WTC11 (cell line): Measurements from ENCODE around the gene SNX7. TPM values are rescaled to one million over a fixed set of nuclear protein-coding genes. Genes with fewer than 3 reads are reported as not detected.

Experiments
- FOXJ3 ChIP-seq: sonication (generic); formaldehyde crosslinking; IDR thresholded peaks from 2 replicates; pipeline ENCODE4 v1.9.0; 2021; ENCODE audit warnings: missing genetic modification reagents, mild to moderate bottlenecking, borderline replicate concordance
- FOXP1 ChIP-seq: sonication (generic); formaldehyde crosslinking; IDR thresholded peaks from 2 replicates; pipeline ENCODE4 v1.8.0; 2022; ENCODE audit warnings: missing genetic modification reagents, mild to moderate bottlenecking, moderate library complexity, borderline replicate concordance
- IRF2 ChIP-seq: sonication (generic); formaldehyde crosslinking; IDR thresholded peaks from 2 replicates; pipeline ENCODE4 v1.8.0; 2022; ENCODE audit warnings: low read depth, missing genetic modification reagents, borderline replicate concordance
- MYBL2 ChIP-seq: sonication (generic); formaldehyde crosslinking; IDR thresholded peaks from 2 replicates; pipeline ENCODE4 v1.8.1; 2023; ENCODE audit warnings: mild to moderate bottlenecking, moderate library complexity, missing genetic modification reagents
- ZBTB21 ChIP-seq: sonication (generic); formaldehyde crosslinking; IDR thresholded peaks from 2 replicates; pipeline ENCODE4 v1.8.1; 2023; ENCODE audit warnings: mild to moderate bottlenecking, missing genetic modification reagents, borderline replicate concordance
- ZNF121 ChIP-seq: sonication (generic); formaldehyde crosslinking; IDR thresholded peaks from 2 replicates; pipeline ENCODE4 v1.8.0; 2023; ENCODE audit warnings: missing genetic modification reagents
- ZNF416 ChIP-seq: fragments of 250-450 bp; sonication (Bioruptor Pico); IDR thresholded peaks from 2 replicates; pipeline ENCODE4 v1.9.0; 2021; ENCODE audit warnings: mild to moderate bottlenecking, inconsistent platforms
- ZNF423 ChIP-seq: fragments of 250-450 bp; sonication (Bioruptor Pico); IDR thresholded peaks from 2 replicates; pipeline ENCODE4 v2.1.2; 2022; ENCODE audit warnings: mild to moderate bottlenecking, moderate library complexity
- total RNA-seq: library from RNA; stranded (reverse); gene quantifications from 3 replicates; pipeline ENCODE4 v1.2.3, GENCODE V29; 2021
- TF ChIP-seq, protein P1 (sequence below): sonication (generic); formaldehyde crosslinking; IDR thresholded peaks from 2 replicates; pipeline ENCODE4 v1.8.0; 2023; ENCODE audit warnings: missing genetic modification reagents, mild to moderate bottlenecking, borderline replicate concordance
- TF ChIP-seq, protein P2 (sequence below): sonication (generic); formaldehyde crosslinking; IDR thresholded peaks from 2 replicates; pipeline ENCODE4 v1.8.1; 2022; ENCODE audit warnings: mild to moderate bottlenecking, moderate library complexity, missing genetic modification reagents
- TF ChIP-seq, protein P3 (sequence below): sonication (generic); formaldehyde crosslinking; conservative IDR thresholded peaks from 2 replicates; pipeline ENCODE4 v1.8.1; 2023; ENCODE audit warnings: mild to moderate bottlenecking, low read depth, missing genetic modification reagents, moderate library complexity
- TF ChIP-seq, protein P4 (sequence below): sonication (generic); formaldehyde crosslinking; IDR thresholded peaks from 2 replicates; pipeline ENCODE4 v1.8.1; 2022; ENCODE audit warnings: low read depth, missing genetic modification reagents, borderline replicate concordance
- TF ChIP-seq, protein P5 (sequence below): sonication (generic); formaldehyde crosslinking; IDR thresholded peaks from 2 replicates; pipeline ENCODE4 v1.8.0; 2022; ENCODE audit warnings: mild to moderate bottlenecking, missing genetic modification reagents
- TF ChIP-seq, protein P6 (sequence below): sonication (generic); formaldehyde crosslinking; conservative IDR thresholded peaks from 2 replicates; pipeline ENCODE4 v1.8.1; 2022; ENCODE audit warnings: mild to moderate bottlenecking, missing genetic modification reagents
- TF ChIP-seq, protein P7 (sequence below): sonication (generic); formaldehyde crosslinking; IDR thresholded peaks from 2 replicates; pipeline ENCODE4 v1.8.1; 2023; ENCODE audit warnings: mild to moderate bottlenecking, moderate library complexity, missing genetic modification reagents
- TF ChIP-seq, protein P8 (sequence below): sonication (generic); formaldehyde crosslinking; IDR thresholded peaks from 2 replicates; pipeline ENCODE4 v1.8.0; 2022; ENCODE audit warnings: mild to moderate bottlenecking, missing genetic modification reagents

The SNX7 gene
- total RNA-seq, 1 experiment from 2014 or later = 15.7 TPM

DNA sequence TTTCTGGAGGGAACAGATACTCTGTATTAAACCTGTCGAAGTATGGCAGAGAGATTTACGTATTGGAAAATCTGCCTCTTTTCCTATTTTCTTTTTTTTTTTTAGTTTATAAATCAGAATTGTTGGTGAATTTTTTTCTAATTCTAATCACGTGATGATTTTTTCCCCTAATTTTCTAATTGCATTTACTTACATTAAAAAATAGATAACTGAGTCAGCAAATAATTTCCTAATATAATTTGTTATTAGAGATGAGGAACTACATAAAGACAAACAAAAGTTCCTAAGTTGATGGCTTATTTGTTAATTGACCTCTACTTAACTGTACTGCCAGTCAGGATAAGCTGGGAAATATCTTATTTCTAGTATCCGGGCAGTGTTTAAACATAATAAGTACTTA lies 34.6 kb downstream of the SNX7 start (continued):
- TF ChIP-seq, protein P1, sequence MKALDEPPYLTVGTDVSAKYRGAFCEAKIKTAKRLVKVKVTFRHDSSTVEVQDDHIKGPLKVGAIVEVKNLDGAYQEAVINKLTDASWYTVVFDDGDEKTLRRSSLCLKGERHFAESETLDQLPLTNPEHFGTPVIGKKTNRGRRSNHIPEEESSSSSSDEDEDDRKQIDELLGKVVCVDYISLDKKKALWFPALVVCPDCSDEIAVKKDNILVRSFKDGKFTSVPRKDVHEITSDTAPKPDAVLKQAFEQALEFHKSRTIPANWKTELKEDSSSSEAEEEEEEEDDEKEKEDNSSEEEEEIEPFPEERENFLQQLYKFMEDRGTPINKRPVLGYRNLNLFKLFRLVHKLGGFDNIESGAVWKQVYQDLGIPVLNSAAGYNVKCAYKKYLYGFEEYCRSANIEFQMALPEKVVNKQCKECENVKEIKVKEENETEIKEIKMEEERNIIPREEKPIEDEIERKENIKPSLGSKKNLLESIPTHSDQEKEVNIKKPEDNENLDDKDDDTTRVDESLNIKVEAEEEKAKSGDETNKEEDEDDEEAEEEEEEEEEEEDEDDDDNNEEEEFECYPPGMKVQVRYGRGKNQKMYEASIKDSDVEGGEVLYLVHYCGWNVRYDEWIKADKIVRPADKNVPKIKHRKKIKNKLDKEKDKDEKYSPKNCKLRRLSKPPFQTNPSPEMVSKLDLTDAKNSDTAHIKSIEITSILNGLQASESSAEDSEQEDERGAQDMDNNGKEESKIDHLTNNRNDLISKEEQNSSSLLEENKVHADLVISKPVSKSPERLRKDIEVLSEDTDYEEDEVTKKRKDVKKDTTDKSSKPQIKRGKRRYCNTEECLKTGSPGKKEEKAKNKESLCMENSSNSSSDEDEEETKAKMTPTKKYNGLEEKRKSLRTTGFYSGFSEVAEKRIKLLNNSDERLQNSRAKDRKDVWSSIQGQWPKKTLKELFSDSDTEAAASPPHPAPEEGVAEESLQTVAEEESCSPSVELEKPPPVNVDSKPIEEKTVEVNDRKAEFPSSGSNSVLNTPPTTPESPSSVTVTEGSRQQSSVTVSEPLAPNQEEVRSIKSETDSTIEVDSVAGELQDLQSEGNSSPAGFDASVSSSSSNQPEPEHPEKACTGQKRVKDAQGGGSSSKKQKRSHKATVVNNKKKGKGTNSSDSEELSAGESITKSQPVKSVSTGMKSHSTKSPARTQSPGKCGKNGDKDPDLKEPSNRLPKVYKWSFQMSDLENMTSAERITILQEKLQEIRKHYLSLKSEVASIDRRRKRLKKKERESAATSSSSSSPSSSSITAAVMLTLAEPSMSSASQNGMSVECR (CRISPR knock-in tag) = no peak
- TF ChIP-seq, protein P2, sequence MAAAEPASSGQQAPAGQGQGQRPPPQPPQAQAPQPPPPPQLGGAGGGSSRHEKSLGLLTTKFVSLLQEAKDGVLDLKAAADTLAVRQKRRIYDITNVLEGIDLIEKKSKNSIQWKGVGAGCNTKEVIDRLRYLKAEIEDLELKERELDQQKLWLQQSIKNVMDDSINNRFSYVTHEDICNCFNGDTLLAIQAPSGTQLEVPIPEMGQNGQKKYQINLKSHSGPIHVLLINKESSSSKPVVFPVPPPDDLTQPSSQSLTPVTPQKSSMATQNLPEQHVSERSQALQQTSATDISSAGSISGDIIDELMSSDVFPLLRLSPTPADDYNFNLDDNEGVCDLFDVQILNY (CRISPR knock-in tag) = no peak
- TF ChIP-seq, protein P3, sequence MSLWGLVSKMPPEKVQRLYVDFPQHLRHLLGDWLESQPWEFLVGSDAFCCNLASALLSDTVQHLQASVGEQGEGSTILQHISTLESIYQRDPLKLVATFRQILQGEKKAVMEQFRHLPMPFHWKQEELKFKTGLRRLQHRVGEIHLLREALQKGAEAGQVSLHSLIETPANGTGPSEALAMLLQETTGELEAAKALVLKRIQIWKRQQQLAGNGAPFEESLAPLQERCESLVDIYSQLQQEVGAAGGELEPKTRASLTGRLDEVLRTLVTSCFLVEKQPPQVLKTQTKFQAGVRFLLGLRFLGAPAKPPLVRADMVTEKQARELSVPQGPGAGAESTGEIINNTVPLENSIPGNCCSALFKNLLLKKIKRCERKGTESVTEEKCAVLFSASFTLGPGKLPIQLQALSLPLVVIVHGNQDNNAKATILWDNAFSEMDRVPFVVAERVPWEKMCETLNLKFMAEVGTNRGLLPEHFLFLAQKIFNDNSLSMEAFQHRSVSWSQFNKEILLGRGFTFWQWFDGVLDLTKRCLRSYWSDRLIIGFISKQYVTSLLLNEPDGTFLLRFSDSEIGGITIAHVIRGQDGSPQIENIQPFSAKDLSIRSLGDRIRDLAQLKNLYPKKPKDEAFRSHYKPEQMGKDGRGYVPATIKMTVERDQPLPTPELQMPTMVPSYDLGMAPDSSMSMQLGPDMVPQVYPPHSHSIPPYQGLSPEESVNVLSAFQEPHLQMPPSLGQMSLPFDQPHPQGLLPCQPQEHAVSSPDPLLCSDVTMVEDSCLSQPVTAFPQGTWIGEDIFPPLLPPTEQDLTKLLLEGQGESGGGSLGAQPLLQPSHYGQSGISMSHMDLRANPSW (CRISPR knock-in tag) = no peak
- TF ChIP-seq ZNF416 (CRISPR knock-in tag) = no peak
- TF ChIP-seq, protein P4, sequence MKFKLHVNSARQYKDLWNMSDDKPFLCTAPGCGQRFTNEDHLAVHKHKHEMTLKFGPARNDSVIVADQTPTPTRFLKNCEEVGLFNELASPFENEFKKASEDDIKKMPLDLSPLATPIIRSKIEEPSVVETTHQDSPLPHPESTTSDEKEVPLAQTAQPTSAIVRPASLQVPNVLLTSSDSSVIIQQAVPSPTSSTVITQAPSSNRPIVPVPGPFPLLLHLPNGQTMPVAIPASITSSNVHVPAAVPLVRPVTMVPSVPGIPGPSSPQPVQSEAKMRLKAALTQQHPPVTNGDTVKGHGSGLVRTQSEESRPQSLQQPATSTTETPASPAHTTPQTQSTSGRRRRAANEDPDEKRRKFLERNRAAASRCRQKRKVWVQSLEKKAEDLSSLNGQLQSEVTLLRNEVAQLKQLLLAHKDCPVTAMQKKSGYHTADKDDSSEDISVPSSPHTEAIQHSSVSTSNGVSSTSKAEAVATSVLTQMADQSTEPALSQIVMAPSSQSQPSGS (CRISPR knock-in tag) = no peak
- TF ChIP-seq, protein P5, sequence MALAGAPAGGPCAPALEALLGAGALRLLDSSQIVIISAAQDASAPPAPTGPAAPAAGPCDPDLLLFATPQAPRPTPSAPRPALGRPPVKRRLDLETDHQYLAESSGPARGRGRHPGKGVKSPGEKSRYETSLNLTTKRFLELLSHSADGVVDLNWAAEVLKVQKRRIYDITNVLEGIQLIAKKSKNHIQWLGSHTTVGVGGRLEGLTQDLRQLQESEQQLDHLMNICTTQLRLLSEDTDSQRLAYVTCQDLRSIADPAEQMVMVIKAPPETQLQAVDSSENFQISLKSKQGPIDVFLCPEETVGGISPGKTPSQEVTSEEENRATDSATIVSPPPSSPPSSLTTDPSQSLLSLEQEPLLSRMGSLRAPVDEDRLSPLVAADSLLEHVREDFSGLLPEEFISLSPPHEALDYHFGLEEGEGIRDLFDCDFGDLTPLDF (CRISPR knock-in tag) = no peak
- no peak for TF ChIP-seq MYBL2
- TF ChIP-seq, protein P6, sequence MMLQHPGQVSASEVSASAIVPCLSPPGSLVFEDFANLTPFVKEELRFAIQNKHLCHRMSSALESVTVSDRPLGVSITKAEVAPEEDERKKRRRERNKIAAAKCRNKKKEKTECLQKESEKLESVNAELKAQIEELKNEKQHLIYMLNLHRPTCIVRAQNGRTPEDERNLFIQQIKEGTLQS (CRISPR knock-in tag) = no peak
- no peak for TF ChIP-seq FOXJ3
- TF ChIP-seq, protein P7, sequence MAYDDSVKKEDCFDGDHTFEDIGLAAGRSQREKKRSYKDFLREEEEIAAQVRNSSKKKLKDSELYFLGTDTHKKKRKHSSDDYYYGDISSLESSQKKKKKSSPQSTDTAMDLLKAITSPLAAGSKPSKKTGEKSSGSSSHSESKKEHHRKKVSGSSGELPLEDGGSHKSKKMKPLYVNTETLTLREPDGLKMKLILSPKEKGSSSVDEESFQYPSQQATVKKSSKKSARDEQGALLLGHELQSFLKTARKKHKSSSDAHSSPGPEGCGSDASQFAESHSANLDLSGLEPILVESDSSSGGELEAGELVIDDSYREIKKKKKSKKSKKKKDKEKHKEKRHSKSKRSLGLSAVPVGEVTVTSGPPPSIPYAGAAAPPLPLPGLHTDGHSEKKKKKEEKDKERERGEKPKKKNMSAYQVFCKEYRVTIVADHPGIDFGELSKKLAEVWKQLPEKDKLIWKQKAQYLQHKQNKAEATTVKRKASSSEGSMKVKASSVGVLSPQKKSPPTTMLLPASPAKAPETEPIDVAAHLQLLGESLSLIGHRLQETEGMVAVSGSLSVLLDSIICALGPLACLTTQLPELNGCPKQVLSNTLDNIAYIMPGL = no peak
- TF ChIP-seq IRF2 = no peak
- no peak for TF ChIP-seq ZBTB21 (CRISPR knock-in tag)
- TF ChIP-seq FOXP1 (CRISPR knock-in tag) = no peak
- TF ChIP-seq, protein P8, sequence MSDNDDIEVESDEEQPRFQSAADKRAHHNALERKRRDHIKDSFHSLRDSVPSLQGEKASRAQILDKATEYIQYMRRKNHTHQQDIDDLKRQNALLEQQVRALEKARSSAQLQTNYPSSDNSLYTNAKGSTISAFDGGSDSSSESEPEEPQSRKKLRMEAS (CRISPR knock-in tag) = no peak
- TF ChIP-seq ZNF423 (CRISPR knock-in tag) = no peak
- TF ChIP-seq ZNF121 (CRISPR knock-in tag) = no peak
- TF ChIP-seq, all 79 proteins: peak for 0
